Activated CD8-positive, alpha-beta memory T cell treated with anti-CD3 and anti-CD28 coated beads, Interleukin-2, amount 50 U/mL, for 48 hours (primary cell): ENCODE results near the gene MGP.

ENCODE experiments used
- DNase-seq: peaks from one replicate; pipeline ENCODE4 v3.0.0-alpha.2; 2020

MGP gene

GRCh38 chr12:14885718-14886221 is at the start of gene MGP:
MGP (minus strand) TSS chr12:14885854; CDS start chr12:14885791, 63 bp downstream.
- DNase-seq = no peak

- no peak for DNase-seq
Measured at GRCh38 chr12:14935031-14935430, 49.4 kb upstream of the MGP start.

- DNase-seq = no peak
Measured at GRCh38 chr12:14934511-14934910, 48.9 kb upstream of the MGP start.

- no peak for DNase-seq
Measured at GRCh38 chr12:14931791-14932560, 46.3 kb upstream of the MGP start.

GRCh38 chr12:14931359-14931758 is 45.7 kb upstream of the MGP start:
- no peak for DNase-seq

- DNase-seq = no peak
Measured at GRCh38 chr12:14930299-14930698, 44.6 kb upstream of the MGP start.

DNA sequence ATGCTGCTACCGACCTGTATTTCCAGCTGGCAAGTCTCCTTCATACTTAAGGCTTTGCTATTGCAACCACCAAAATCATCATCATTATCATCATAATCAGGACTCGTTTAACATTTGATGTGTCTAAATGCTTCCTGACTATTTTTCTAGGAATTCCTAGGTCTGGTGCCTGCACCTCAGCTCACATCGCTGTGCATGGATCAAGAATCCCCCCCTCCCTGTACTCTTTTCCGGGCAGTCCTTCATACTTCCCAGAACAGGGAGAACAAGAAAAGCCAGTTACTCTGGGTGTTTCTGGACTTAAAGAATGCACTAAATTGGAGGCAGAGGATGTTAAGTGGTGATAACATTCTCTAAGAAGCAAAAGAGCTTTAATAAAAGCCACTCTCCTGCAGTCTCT is 43.3 kb upstream of the MGP start:
- no peak for DNase-seq

GRCh38 chr12:14927267-14927666 is 41.6 kb upstream of the MGP start:
- DNase-seq = no peak

GRCh38 chr12:14924541-14924940 is 38.9 kb upstream of the MGP start:
- no peak for DNase-seq

- DNase-seq = no peak
Measured at GRCh38 chr12:14923944-14924343, 38.3 kb upstream of the MGP start.

DNA sequence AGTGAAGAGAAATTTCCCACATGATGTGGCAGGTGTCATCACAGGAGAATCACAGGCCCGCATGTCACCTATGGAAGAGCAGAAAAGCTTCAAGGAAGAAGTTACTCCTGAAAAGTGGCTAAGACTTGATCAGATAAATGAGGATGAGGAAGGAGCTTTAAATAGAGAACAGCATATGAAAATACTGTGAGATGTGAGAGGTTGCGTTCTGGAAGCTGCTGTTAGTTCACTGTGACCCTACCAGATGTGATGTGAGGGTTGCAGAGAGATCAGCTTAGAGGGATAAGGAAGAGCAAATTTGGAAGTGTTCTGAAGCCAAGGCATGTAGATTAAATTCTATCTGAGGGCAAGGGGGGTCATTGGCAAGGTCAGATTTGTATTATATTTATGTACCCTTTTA is 35.6 kb upstream of the MGP start:
- no peak for DNase-seq

DNA sequence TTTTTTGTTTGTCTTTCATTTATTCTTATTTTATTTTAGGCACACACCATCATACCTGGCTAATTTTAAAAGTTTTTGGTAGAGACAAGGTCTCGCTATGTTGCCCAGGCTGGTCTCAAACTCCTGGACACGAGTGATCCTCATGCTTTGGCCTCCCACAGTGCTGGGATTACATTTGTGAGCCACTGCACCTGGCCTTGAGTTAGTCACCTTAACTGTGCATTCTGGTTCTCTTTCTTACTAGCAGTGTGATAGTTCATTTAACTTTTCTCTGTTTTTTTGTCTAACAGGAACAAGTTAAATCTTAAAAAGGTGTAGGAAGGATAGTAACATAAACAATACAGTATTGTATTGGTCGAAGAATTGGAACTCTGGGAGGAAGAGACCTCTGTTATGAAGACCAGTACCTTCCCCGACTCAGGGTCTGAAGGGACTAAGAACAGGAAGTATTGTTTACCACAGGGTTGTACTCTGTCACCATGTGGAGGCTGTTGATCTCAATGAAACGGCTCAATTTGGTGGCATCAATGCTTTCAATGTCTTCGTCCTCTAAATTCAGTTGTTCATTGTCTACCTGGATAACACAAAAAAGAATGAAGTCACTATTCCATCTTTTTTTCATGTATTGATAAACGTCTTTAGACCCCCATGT is 34.9 kb upstream of the MGP start:
- no peak for DNase-seq

GRCh38 chr12:14919455-14919854 is 33.8 kb upstream of the MGP start:
- DNase-seq = no peak

GRCh38 chr12:14915736-14916135 is 30.1 kb upstream of the MGP start:
- DNase-seq = no peak

- no peak for DNase-seq
Measured at GRCh38 chr12:14913381-14913781, 27.7 kb upstream of the MGP start.

DNA sequence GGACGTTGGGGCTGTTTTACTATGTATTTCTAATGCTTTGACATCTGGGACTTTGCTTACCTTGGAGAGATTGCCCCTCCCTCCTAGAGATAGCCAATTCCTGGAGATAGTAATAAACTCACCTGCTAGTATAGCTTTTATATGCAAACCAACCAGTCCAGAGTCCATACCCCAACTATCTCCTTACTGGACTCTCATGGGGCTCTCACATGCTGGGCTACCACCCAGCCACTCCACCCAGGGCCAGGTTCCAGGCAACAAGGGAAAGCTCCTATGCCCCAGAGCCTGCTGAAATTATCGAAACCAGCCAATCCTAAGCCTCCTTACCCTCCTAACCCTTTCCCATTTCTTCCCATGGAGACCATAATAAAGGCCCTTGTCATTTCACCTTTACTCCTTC is 25.5 kb upstream of the MGP start:
- DNase-seq = no peak

DNA sequence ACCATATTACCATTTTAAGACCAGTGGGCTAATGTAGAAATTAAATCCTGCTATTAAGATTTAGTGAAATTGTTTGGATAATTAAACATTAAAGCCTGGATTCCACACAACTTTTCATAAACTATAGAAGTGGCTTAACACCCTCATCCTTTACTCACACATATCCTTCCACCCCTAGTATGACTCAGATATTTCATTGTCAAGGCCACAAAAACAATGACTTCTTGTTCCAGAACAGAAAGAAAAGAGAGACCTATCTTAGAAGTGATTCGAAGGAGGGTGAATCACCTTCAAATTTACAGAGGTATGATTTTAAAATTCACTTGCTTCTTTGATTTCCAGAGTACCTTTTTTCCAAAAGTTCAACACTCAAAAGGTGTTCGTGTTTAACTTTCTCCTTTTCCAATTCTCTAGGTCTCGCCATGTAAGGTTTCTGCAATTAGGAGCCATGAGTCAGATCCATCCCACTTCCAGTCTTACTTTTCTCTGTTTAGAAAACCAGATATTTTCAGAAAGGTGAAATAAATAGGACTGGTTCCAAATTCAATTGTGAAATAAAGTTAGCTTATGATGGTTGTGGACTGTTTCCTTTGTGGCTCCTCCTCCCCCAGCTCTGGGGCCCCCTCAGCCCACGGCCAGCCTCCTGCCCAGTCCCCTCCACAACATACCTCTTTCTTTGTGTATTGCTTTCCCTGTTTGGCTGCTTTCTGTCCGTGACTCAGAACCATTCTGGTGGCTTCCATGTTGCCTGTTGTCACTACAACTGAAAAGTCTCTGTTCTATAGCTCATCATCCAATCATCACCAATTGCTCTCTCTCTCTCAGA is 24.6 kb upstream of the MGP start:
- DNase-seq = peak; percentile 71

GRCh38 chr12:14907953-14908352 is 22.3 kb upstream of the MGP start:
- no peak for DNase-seq

- no peak for DNase-seq
Measured at GRCh38 chr12:14906114-14906513, 20.5 kb upstream of the MGP start.

DNA sequence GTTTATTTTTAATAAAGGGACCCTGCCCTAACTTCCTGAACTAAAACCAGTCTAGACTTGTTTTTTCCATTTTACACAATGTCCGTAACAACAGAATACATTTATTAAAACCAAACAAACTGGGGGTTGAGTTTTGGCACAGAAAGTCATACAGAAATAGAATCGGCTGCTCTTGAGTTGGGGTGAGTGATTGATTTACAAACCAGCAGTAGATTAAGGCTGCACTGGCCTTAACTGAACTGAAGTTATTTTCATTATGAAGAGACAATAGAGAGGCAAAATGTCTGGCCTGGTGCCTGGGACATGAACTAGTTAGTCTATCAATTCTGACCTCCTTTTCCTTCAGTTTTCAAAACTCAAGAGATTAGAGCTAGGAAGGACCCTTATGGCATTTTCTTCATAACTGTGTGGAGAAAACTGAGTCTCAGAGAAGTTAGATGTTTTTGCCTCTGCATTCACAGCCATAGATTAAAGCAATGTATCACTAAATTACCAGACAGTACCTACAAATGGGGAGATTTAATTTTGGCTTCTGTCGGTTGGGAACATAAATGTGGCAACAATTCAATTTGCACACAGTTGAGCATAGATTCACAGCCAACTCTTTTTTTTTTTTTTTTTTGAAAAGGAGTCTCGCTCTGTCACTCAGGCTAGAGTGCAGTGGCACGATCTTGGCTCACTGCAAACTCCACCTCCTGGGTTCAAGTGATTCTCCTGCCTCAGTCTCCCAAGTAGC is 19.8 kb upstream of the MGP start:
- DNase-seq = no peak

GRCh38 chr12:14904854-14905253 is 19.2 kb upstream of the MGP start:
- DNase-seq = no peak

- DNase-seq = no peak
Measured at GRCh38 chr12:14903386-14904098, 17.9 kb upstream of the MGP start.
